GM12801 (cell line): Measurements from ENCODE around the gene GIPC1.

ENCODE experiments used
- CTCF ChIP-seq: IDR thresholded peaks from one replicate; pipeline ENCODE4 v1.5.1; 2011; ENCODE audit warnings: control low read depth; ENCODE audit not compliant: insufficient read length; ENCODE audit errors: extremely low read depth

Gene GIPC1

DNA sequence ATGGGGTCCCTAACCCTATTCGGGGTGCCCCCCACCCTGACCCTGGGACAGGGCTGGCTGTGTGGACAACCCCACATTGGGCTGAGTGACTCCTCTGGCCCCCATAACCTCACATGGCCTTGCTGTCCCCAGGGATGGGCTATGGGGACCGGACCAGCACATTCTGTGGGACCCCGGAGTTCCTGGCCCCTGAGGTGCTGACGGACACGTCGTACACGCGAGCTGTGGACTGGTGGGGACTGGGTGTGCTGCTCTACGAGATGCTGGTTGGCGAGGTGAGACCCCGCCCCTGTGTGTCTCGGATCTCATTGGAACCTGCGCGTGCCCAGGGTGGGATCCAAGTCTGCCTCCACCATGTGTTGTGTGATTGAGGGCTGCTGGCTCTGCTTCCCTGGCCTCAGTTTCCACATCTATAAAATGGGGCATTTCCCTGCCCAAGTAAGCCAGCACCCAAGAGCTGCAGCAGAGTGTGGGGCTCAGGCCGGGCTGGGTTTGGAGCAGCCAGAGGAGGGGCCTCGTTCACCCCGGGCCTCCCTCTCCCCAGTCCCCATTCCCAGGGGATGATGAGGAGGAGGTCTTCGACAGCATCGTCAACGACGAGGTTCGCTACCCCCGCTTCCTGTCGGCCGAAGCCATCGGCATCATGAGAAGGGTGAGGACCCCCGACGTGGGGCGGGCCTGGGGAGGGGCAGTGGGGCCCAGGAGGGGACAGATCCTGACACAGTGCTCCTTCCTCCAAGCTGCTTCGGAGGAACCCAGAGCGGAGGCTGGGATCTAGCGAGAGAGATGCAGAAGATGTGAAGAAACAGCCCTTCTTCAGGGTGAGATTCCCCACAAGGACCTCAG lies 25.7 kb downstream of the GIPC1 start:
- no peak for TF ChIP-seq CTCF

DNA sequence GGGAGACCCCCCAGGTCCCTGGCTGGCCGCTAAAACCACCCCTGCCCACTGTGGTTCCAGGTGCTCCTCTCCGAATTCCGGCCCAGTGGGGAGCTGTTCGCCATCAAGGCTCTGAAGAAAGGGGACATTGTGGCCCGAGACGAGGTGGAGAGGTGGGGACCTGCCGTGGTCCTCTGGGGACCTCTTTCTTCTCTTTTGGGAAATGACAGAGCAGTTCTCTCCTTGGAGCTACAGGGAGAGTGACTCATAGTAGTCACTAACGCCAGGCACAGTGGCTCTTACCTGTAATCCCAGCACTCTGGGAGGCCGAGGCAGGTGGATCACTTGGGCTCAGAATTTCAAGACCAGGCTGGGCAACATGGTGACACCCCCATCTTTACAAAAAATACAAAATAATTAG lies 28.1 kb downstream of the GIPC1 start:
- TF ChIP-seq CTCF: no peak

DNA sequence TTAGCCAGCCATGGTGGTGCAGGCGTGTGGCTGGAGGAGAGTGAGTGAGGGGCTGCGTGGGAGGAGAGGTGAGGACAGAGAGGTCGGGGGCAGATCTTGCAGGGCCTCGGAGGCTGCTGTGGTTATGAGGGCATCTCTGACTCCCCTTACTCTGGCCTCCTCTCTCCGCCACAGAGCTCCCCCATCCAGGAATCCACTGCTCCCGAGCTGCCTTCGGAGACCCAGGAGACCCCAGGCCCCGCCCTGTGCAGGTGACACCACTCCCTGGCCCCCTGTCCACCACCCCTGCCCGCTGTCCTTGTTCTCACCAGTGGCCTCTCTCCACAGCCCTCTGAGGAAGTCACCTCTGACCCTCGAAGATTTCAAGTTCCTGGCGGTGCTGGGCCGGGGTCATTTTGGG lies 28.5 kb downstream of the GIPC1 start:
- TF ChIP-seq CTCF: no peak

DNA sequence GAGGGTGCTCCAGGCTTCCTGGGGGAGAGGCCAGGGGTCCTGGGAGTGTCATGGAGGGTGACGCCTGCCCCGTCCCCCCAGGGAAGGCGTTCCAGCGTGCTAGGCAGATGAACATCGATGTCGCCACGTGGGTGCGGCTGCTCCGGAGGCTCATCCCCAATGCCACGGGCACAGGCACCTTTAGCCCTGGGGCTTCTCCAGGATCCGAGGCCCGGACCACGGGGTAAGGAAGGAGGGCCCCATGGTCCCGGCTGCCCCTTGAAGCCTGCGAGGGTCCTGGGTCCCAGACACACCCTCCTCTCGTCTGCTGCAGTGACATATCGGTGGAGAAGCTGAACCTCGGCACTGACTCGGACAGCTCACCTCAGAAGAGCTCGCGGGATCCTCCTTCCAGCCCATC lies 32.2 kb downstream of the GIPC1 start:
- no peak for TF ChIP-seq CTCF

DNA sequence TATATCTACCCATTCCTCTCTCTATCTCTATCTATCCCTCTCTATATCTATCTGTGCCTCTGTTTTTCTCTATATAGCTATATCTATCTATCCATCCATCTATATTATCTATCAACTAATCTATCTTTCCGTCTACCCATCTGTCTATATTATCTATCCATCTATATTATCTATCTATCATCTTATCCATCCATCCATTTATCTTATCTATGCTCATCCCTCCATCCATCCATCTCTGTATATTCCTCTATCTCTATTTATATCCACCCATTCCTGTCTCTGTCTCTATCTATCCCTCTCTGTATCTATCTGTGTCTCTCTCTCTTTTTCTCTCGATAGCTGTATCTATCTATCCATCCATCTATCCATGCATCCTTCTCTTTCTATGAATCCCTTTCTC lies 35.0 kb downstream of the GIPC1 start:
- no peak for TF ChIP-seq CTCF

DNA sequence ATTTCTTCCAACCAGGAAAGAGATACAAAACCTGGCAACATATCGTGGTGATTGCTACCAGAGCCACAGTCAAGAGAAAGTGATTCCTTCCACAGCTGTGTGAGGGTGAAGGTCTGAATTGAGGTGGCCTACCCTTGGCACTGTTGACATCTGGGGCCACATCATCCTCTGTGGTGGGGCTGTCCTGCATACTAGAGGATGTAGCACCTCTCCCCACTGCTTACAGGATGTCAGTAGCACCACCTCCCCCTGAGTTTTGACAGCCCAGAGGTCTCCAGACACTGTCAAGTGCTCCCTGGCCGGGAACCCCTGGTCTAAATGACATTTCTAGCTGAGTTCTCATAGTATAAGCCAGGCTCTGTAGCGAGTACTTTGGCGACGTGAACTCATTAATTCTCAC lies 36.2 kb downstream of the GIPC1 start:
- no peak for TF ChIP-seq CTCF

GRCh38 chr19:14450876-14451275 lies 45.1 kb downstream of the GIPC1 start:
- TF ChIP-seq CTCF: no peak
